Uterus (tissue), 2 donors: ENCODE data around the gene OARD1.

Source experiments
- CTCF ChIP-seq, 4 experiments: fragments of 200-600 bp in 2 of 4; fragments of 450-650 bp in 2 of 4; sonication (generic) in 2 of 4; IDR thresholded peaks; one replicate each; pipeline ENCODE4 v1.5.1; 2016 to 2019; ENCODE audit warnings: antibody characterized with exemption in 4 of 4, mild to moderate bottlenecking in 2 of 4, moderate library complexity in 1 of 4
- POLR2A ChIP-seq, 2 donors: fragments of 450-650 bp; IDR thresholded peaks; one replicate each; pipeline ENCODE4 v1.6.1; 2016; ENCODE audit warnings: antibody characterized with exemption in 2 of 2, mild to moderate bottlenecking in 1 of 2, moderate library complexity in 1 of 2

GRCh38 chr6:41063884-41064285 lies 8.3 kb downstream of the OARD1 start:
- no peak for TF ChIP-seq CTCF (IDR thresholded peaks at IDR 0.05)
- TF ChIP-seq POLR2A (IDR thresholded peaks at IDR 0.05) = no peak
